Stimulated activated CD8-positive, alpha-beta memory T cell treated with anti-CD3 and anti-CD28 coated beads, Interleukin-12 subunit alpha, Interleukin-12 subunit beta, amount 100 ng/mL, for 4 hours (primary cell): ENCODE results near the gene GHITM.
A peak's percentile ranks its signal among the peaks of the same experiment; 100 is the strongest.
"Not testable (repeated sequence)": the region's sequence is repeated elsewhere in the genome, so short reads cannot be mapped to it uniquely, and the experiment has no call there.

ENCODE experiments used
- DNase-seq: peaks from one replicate; pipeline ENCODE4 v3.0.0-alpha.2; 2020; ENCODE audit warnings: low read depth

Gene GHITM

DNA sequence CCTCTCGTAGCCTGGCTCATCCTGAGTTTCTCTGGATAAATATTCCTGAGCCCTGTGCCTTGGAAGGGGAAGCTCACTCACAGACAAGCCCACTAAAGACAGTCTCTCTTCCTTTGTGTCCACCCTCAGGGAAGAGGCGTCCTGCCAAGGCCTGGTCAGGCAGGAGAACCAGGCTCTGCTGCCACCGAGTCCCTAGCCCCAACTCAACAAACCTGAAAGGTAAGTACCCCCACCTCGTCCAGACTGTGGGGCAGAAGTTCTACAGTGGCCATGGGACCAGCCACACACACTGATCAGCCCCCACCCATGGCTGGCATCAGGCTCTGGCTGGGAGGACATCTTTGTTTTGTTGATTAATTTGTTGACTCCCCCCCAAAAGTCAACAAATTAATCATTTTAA, 37.0 kb downstream of the GHITM start:
- no peak for DNase-seq

DNA sequence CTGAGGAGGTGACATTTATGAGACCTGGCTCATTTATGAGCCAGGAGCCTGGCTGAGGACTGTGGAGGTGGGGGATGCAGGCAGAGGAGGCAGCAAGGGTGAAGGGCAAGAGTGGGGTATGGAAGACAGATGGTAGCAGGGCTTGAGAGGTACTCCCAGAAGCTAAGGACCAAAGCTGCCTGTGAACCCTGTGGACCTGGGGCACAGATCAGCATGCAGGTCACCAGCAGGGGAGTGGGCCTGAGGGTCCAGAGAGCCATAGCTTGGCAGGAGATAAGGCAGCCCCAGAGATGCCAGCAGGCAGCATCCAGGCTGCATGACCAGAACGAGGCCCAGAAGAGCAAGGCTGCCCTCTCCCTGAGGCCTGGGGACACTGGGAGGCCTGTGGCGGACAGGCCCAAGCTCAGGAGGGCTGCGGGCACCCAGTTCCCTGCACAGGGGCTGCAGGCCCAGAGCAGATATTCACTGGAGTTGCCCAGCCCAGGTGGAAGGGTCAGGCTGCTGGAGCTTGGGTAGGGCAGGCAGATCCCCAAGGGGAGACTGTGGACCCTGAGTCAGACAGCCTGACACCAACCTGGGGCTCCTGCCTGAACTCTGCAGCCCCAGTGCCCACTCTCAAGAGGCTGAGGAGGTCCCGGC, 37.6 kb downstream of the GHITM start:
- DNase-seq, result no peak

DNA sequence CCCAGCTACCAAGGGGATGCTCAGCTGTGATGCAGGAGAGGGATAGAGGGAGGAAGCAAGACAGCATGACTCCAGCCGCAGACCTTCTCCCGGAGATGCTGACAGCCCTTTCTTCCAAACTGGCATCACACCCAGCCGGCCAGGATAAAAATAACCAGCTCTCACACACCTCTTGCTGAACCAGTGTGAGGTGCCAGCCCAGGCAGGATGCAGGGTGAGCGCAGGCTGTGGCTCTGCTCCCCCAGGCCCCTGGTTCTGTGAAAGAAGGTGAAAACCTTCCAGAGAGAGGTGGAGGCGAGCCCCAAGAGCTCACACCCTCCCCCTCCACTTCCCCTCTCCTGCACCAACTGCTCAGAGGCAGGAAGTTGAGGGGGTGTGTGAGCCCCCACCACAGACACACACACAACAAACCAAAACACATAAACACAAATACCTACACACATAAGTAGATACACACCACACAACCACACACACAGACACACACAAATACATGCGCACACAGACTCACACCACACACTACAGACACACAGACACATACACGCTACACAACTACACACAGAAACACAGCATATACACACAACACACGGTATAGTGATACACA, 38.3 kb downstream of the GHITM start:
- peak; percentile 31 for DNase-seq

DNA sequence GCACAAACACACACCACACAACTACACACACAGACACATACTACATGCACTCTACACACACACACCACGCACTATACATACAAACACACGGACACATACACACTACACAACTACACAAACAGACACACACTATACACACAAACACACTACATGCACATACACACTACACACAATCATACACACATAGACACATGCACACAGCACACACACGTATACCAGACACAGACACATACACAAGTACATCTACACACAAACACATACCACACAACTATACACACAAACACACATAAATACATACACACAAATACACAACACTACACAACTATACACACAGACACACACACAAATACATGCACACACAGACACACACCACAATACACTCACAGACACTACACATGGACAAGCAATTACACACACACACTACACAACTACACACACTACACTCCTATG, 38.9 kb downstream of the GHITM start:
- DNase-seq, result no peak

DNA sequence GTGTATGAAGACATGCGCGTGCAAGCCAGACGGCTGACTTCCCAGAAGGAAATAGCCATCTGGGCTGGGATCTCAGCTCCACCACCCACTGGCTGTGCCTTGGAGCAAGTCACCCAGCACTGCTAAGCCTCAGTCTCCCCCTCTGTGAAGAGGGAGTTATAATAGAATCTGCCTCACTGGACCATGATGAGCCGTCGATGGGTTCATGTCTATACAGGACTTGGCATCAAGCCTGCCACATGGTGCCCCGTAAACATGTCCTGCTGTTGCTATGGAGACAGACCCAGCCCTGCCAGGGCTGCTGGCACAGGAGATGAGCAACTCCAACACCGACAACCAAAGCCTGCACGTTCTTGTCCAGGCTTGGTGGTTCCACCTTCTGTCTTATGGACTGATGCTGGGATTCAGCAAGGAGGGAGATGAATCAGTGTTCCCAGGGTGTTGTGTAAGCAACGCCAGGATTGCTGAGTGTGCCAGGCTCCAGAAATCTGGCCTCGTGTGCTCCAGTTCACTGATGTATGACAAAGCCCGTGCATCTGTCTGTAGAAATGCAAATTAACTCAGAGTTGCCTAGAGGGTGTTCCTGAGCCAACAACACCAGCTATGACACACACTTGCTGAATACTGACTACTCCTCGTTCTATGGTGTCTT, 39.9 kb downstream of the GHITM start:
- no peak for DNase-seq

DNA sequence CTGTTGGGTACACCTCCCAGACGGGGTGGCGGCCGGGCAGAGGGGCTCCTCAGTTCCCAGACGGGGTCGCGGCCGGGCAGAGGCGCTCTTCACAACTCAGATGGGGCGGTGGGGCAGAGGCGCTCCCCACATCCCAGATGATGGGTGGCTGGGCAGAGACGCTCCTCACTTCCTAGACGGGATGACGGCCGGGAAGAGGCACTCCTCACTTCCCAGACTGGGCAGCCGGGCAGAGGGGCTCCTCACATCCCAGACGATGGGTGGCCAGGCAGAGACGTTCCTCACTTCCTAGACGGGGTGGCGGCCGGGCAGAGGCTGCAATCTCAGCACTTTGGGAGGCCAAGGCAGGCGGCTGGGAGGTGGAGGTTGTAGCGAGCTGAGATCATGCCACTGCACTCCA, 41.1 kb downstream of the GHITM start:
- not testable (repeated sequence) for DNase-seq

DNA sequence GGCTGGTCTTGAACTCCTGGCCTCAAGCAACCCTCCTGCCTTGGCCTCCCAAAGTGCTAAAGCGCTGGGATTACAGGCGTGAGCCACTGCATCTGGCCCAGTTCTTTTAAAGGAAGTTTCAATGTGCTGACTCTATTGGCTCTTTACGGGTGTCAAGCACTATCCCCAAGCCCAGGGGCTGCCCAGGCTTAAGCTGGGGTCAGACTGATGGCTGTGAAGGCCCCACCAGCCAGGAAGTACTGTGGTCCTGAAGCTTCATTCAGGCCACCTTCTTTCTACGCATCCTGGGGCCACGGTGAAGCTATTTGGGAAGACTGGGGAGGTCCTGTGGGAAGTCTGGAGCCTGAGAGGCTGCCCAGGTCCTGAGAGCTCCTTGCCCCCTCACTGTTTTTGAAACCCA, 42.3 kb downstream of the GHITM start:
- DNase-seq, result no peak

DNA sequence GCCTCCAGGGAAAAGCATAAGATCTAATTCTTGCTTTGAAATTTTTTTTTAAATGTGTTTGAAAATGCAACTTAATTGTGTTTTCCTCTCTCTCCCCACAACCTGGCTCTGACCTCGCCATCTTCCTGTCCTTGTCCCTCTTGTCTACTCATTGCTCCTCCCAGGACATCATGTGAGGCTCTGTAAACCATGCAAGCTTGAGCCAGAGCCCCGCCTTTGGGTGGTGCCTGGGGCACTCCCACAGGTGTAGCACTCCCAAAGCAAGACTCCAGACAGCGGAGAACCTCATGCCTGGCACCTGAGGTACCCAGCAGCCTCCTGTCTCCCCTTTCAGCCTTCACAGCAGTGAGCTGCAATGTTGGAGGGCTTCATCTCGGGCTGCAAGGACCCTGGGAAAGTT, 45.2 kb downstream of the GHITM start:
- no peak for DNase-seq

DNA sequence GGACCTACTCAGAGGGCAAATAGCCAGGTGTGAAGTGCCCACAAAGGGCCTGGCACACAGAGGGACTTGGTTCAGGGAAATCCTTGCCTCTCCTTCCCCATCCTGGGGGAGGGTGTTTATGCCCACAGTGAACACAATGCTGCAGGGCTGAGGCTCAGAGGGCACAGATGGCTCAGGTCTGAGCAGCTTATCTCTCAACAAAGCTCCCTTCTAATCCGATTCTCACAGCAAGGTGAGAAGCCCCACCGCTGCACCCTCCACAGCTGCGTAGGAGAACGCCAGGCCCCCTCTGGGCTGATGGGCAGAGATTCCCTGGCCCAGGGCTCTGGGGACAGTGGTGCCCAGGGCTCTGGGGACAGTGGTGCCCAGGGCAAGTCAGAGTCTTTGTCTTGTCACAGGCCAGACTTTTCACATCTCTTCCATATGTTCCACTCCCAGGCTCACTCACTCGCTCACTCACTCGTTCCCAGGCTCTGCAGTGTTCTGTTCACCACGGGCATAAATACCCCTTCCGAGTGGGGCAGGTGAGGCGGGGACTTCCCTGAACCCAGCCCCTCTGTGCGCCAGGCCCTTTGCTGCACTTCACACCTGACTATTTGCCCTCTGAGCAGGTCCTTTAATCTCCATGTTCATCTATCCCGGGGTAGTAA, 46.3 kb downstream of the GHITM start:
- no peak for DNase-seq

DNA sequence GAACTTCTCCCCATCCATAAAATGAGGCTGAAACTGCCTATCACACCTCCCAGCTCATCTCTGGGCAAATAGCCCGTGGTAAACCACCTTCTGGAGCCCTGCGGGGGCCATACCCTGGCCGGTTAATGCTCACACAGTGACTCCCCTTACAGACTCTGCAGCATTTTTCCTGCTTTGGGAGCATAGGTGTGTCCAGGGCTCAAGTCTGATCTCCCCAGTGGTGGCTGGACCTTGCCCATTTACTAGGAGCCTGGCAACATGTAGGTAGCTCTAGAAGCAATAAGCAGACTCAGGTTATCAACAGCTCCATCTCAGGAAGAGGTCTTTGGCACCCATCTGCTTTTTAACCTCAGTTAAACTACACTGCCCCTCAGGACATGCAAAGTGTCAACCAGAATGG, 49.5 kb downstream of the GHITM start:
- DNase-seq, result no peak

DNA sequence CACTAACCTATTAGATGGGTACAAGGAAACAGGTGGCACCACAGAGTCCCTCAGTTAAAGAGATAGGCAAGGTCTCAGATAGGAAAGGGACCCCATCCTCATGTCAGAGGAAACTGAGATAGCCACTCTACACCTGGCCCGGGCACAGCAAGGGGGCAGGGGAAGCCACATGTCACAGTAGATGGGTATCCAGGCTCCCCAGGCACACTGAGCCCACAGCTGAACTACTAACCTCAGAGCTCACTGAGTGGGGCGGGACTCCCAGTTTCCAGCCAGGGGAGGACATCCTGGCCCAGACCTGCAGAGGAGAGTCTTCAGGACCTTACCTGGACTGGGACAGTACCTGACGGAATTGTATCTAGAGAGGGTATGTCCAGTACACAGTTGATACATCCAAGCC, 51.3 kb downstream of the GHITM start:
- DNase-seq, result no peak

DNA sequence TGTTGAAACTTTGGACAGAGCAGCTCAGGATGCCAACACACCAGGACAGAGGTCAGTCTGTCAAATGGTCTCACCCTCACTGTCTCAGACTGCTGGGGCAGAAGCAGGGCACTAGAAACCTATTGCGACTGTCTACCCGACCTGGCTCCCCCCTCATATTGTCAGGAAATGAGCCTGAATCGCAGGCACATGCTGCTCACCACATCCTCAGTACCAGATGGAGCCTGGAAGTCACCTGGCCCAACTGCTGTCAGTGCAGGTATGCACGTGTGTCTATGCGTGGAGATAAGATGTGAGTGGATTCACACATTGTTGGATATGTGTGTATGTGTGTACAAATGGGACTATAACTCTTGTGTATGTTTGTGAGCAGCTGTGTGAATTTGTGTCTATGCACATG, 51.8 kb downstream of the GHITM start:
- no peak for DNase-seq

DNA sequence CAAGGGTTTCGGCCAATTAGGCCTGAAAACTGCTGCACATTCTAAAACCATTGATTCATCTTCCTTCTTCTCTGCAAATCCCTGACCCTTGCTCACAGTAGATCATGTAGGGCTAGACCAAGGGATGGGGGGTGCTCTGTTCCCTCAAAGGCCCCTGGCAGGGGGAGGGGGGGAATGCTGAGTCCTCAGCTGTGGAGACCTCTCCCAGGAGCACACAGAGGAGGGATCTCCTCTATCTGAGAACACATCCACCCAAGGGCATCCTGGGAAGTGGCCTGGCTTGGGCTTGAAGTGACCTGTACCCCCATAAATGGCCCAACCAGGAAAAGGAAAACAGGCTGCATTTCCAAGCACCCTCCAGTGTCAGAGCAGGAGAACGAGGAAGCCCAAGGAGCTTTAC, 54.0 kb downstream of the GHITM start:
- DNase-seq, result no peak

DNA sequence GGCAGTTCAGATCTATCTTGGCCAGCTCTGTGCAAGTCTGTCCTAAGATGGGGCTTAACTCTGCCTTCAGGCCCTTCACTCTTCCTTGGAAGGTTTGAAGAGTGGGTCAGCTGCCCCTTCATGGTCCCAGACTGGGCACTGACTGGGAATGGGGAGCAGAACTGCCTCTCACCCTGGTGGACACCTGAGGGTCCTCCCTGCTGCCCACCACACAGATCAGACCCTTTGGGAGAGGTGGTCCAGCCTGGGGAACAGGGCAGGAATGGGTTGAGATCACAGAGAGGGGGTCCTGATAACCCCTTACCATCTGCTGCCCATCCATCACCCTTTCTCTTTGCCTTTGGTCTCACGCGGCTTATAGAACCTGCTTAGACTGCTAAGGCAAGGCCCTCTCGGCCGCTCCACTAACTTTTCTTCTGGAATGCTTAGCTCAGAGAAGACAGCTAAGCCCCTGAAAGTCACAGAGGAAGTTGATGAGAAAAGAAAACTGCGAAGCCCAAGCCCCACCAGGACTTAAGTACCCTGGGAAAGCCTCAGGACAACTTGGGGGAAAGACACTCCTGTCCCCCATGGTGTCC, 54.6 kb downstream of the GHITM start:
- no peak for DNase-seq

DNA sequence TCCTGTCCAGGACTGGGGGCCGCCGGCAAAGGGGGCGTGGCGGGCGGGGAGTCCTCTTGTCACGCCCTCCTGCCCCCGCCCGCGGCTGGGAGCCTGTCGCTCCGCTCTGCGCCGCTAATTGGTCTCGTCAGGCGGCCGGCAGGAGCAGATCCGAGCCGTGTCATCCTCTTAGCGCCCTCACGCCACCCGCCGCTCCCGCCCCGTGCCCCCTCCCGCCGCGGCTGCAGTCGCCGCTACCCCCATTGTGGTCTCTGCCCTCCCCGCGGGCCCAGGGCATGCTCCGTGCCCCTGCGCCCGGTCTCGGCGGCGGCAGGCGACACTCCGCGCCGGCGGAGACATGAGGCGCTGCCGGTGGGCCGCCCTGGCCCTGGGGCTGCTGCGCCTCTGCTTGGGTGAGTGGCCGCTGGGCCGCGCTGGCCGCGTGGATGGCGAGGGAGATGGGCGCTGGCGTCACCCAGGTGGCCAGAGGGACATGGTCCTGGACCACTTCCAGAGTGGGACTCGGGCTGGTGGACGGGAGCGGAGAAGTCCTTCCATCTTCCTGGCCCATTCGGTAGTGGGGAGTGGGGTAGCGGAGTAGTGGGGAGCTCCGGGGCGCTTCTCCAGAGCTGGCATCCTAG, 55.2 kb downstream of the GHITM start, which contains the start of gene CDHR1:
Gene CDHR1, plus strand, starts transcription at position 114 of the 620 bp plus-strand sequence. Its CDS starts 224 bp downstream, at position 338.
- DNase-seq, result peak; percentile 48

DNA sequence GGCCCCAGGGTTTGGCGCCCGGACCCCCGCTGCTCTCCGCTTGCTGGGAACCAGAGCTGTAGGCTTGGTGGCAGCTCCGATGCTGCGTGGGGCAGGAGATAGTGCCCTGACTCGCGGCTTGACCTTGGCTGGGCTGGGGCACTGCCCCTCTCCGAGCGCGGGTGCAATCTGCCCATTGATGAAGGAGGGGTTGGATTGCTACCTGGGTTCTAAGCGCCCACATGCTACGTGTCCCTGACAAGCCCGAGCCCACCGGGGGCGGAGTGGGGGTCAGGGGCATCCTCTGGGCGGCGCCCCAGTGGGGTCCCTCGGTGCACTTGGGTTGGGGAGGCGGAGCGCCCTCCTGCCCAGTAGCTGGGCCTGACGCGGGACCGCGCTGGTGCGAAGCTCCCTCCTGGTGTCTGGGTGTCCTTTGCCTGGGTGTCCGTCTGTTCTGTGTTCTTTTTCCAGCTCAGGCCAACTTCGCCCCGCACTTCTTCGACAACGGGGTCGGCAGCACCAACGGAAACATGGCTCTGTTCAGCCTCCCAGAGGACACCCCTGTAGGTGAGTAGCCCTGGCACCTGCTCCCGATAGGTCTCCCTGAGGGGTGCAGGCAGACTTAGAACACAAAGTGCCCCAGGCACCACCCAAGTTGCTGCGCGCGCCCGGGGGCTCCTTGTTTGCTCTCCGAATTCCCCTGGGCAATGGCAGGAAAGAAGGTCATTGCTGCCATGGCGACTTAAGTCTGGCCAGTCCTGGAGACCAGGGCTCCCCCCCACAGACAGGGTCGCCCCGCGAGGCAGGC, 55.9 kb downstream of the GHITM start:
- DNase-seq, result no peak

DNA sequence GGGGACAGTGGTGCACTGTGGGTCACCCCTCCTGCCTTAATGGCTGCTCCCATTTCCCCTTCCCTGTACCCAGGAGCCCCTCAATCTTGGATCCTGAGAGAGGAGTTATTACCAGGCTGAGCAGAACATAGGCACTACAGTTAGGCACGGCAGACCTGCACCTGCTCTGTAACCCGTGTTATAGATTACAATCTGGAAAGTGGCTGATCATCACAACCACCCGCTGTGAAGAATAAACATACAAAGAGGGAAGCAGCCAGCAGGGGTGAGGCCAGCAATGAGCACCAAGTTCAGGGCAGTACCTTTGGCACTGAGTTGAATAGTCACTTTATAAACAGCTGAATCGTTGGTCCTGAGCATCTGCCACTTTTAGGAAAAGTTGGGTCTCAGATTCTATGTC, 56.8 kb downstream of the GHITM start:
- no peak for DNase-seq

DNA sequence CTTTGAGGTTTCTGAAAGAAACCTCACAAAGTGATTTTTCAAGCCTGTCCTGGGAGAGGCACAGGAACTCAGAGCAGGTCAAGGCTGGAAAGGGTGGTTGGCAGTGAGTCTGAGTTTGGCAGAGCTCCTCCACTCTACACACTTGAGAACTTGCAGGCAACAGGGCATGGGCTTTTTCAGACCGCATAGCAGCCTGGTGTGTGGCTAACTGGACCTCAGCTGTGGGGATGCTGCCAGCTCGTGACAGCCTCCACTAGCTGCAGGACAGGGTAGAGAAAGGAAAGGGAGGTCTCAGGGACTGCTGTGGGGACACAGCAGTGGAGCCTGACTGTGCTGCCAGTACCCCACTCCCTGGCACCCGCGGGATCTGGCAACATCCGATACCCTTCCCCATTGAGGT, 57.6 kb downstream of the GHITM start:
- DNase-seq, result no peak

DNA sequence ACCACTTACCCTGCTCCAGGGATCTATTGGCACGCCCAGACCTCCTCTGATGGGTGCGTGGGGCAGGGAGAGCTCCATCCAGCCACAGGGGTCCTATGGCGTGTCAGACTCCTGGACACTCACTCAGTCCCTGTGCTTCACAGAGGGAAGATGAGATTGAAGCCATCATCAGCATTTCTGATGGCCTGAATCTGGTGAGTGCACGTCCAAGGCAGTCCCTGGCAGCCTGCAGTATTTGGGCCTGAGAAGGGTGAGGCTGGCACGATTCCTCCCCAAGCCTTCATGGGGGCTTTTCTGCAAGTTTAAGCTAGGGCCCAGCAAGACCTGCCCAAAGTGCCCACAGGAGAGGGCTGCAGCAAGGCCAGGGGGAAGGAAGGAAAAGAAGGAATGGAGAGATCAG, 58.3 kb downstream of the GHITM start:
- DNase-seq, result no peak

DNA sequence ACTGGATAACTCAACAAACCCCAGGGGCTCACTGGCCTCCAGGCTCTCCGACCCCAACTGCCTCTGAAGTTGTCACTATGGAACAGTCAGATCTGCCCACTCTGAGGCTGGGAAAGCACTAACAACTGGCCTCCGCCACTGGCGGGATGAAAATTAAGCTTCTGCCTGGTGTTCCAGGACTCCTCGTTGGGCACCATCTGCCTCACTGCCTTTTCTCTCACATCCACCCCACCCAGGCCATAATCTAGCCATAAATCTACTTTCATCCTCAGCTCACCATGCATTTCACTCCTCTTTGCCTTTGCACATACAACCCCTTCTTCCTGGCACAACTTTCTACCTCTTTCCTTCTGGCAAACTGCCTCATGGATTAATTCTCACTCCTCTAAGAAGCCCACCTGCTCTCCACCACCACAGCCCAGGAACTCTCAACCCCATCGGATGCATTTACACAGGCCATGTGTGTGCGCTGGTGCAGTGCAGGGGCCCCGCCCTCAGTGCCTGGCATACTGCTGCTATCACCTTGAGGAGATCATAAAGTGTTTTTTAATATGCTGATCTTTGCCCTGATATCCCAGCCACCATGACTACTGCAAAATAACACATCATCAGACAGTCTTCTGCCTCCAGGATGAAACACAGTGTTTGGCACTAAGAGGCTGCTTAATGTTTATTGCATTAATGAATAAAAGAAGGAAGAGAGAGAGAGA, 59.1 kb downstream of the GHITM start:
- no peak for DNase-seq
